ENCODE results near the gene SGSM2. TPM values are rescaled to one million over a fixed set of nuclear protein-coding genes. Genes with fewer than 3 reads are reported as not detected.

SGSM2 gene
- total RNA-seq, 1 experiment from 2014 or later = 26.5 TPM

- BruUV-seq (replicated peaks) = no TSS peak
- DNase-seq (ENCODE audit: unreplicated experiment) = peak; percentile 87
- Mint-ChIP-seq H3K4me1 (ENCODE audit: insufficient read depth, unreplicated experiment) (peaks cover 25% of the 10 kb centered on the region), H3K9me3 (ENCODE audit: unreplicated experiment) (no peaks in the 10 kb centered on the region), H3K27me3 (ENCODE audit: insufficient read depth, unreplicated experiment) (no peaks in the 10 kb centered on the region), H3K36me3 (ENCODE audit: insufficient read depth, unreplicated experiment) (peaks cover 26% of the 10 kb centered on the region), H3K27ac (ENCODE audit: low read depth, unreplicated experiment) (peak overlapping the region; percentile 61), H3K4me3 (ENCODE audit: unreplicated experiment) (peak overlapping the region; percentile 71)
- CTCF ChIA-PET = interaction anchor here (0.6 to 3.0 kb wide), 3 partner anchors 11 to 22 kb away, joined by 3 to 29 read pairs (median 6); no protein-coding TSS in a partner anchor
- POLR2A ChIA-PET = interaction anchor here (0.6 to 5.2 kb wide), 12 partner anchors 8 to 1412 kb away, joined by 3 to 77 read pairs (median 5); partner anchors contain the start of genes SMG6, SRR and TSR1
- TF ChIP-seq CTCF (IDR thresholded peaks at IDR 0.05; ENCODE audit: unreplicated experiment) = no peak
- intact Hi-C loops (cut with micrococcal nuclease) = loop anchor here (1.0 kb wide), 1 partner anchor 8 kb away; the partner anchor contains the start of gene MNT
These were observed 56.1 kb downstream of the SGSM2 start for GRCh38 chr17:2393174-2393953.

- POLR2A ChIA-PET = interaction anchor here (0.6 to 5.2 kb wide), 9 partner anchors 8 to 171 kb away, joined by 3 to 77 read pairs (median 5); partner anchors contain the start of gene TSR1
- intact Hi-C loops (cut with micrococcal nuclease) = loop anchor here (1.0 kb wide), 1 partner anchor 7 kb away; the partner anchor contains the start of gene MNT
- CTCF ChIA-PET = interaction anchor here (1.0 to 3.0 kb wide), 2 partner anchors 11 to 22 kb away, joined by 6 to 29 read pairs; no protein-coding TSS in a partner anchor
- no peak for DNase-seq (ENCODE audit: unreplicated experiment)
- H3K36me3 Mint-ChIP-seq (ENCODE audit: insufficient read depth, unreplicated experiment) = peaks cover 20% of the 10 kb centered on the region
- TF ChIP-seq CTCF (IDR thresholded peaks at IDR 0.05; ENCODE audit: unreplicated experiment) = no peak
- BruUV-seq (replicated peaks) = no TSS peak
- H3K9me3 Mint-ChIP-seq (ENCODE audit: unreplicated experiment) = no peaks in the 10 kb centered on the region
- H3K4me1 Mint-ChIP-seq (ENCODE audit: insufficient read depth, unreplicated experiment) = peaks cover 31% of the 10 kb centered on the region
- peak overlapping the region; percentile 71 for H3K4me3 Mint-ChIP-seq (ENCODE audit: unreplicated experiment)
- H3K27ac Mint-ChIP-seq (ENCODE audit: low read depth, unreplicated experiment) = no peak overlapping the region
- H3K27me3 Mint-ChIP-seq (ENCODE audit: insufficient read depth, unreplicated experiment) = no peaks in the 10 kb centered on the region
These were observed 56.9 kb downstream of the SGSM2 start for GRCh38 chr17:2393954-2394749.

GRCh38 chr17:2394775-2395201 is 57.5 kb downstream of the SGSM2 start:
- ChIA-PET CTCF (no interaction called here), POLR2A (interaction anchor here (5.2 kb wide), 1 partner anchor 11 kb away, joined by 77 read pairs; no protein-coding TSS in a partner anchor)
- DNase-seq (ENCODE audit: unreplicated experiment) = no peak
- intact Hi-C loops (cut with micrococcal nuclease) = no loop called here
- peaks cover 31% of the 10 kb centered on the region for H3K4me1 Mint-ChIP-seq (ENCODE audit: insufficient read depth, unreplicated experiment)
- TF ChIP-seq CTCF (IDR thresholded peaks at IDR 0.05; ENCODE audit: unreplicated experiment) = no peak
- H3K27ac Mint-ChIP-seq (ENCODE audit: low read depth, unreplicated experiment) = no peak overlapping the region
- H3K9me3 Mint-ChIP-seq (ENCODE audit: unreplicated experiment) = no peaks in the 10 kb centered on the region
- H3K4me3 Mint-ChIP-seq (ENCODE audit: unreplicated experiment) = peak overlapping the region; percentile 71
- BruUV-seq (replicated peaks) = no TSS peak
- H3K27me3 Mint-ChIP-seq (ENCODE audit: insufficient read depth, unreplicated experiment) = no peaks in the 10 kb centered on the region
- peaks cover 13% of the 10 kb centered on the region for H3K36me3 Mint-ChIP-seq (ENCODE audit: insufficient read depth, unreplicated experiment)

Data from MCF 10A (cell line).